RWPE2 (cell line): ENCODE data around the gene MRTFA.
"Not testable (repeated sequence)": the region's sequence is repeated elsewhere in the genome, so short reads cannot be mapped to it uniquely, and the experiment has no call there.

Source experiments
- ATAC-seq: fragments of 200-7000 bp; cut with Tn5 transposase; 3 replicates; pipeline ENCODE4 v1.9.1; 2021; ENCODE audit warnings: low read depth
- DNase-seq: peaks from one replicate; pipeline ENCODE4 v3.0.0-alpha.2; 2020; ENCODE audit warnings: low spot score
- H3K27ac ChIP-seq: fragments of 450-650 bp; 2 replicates; pipeline ENCODE4 v1.5.1; 2017; ENCODE audit warnings: mild to moderate bottlenecking; ENCODE audit not compliant: poor library complexity, severe bottlenecking
- H3K27me3 ChIP-seq: fragments of 250-450 bp; sonication (Bioruptor Pico); 2 replicates; pipeline ENCODE4 v1.5.1; 2021; ENCODE audit warnings: mild to moderate bottlenecking, moderate library complexity; ENCODE audit not compliant: insufficient read depth, poor library complexity, severe bottlenecking
- H3K36me3 ChIP-seq: fragments of 250-450 bp; sonication (Bioruptor Pico); 2 replicates; pipeline ENCODE4 v1.5.1; 2020; ENCODE audit warnings: low read depth, mild to moderate bottlenecking, moderate library complexity
- H3K4me1 ChIP-seq: fragments of 250-450 bp; sonication (Bioruptor Pico); 2 replicates; pipeline ENCODE4 v1.5.1; 2021; ENCODE audit warnings: mild to moderate bottlenecking, moderate library complexity; ENCODE audit not compliant: insufficient read depth, poor library complexity, severe bottlenecking
- H3K4me3 ChIP-seq: fragments of 250-450 bp; sonication (Bioruptor Pico); 2 replicates; pipeline ENCODE4 v1.5.1; 2021; ENCODE audit warnings: mild to moderate bottlenecking, moderate library complexity; ENCODE audit not compliant: severe bottlenecking
- H3K9me3 ChIP-seq: fragments of 250-450 bp; sonication (Bioruptor Pico); 2 replicates; pipeline ENCODE4 v1.5.1; 2021; ENCODE audit warnings: mild to moderate bottlenecking, moderate library complexity; ENCODE audit not compliant: severe bottlenecking
- CTCF ChIP-seq: fragments of 450-650 bp; IDR thresholded peaks from one replicate; pipeline ENCODE4 v1.5.1; 2017; ENCODE audit warnings: mild to moderate bottlenecking, moderate library complexity; ENCODE audit not compliant: poor library complexity, severe bottlenecking

Gene MRTFA

GRCh38 chr22:40628354-40629042, 8.0 kb downstream of the MRTFA start:
- Histone ChIP-seq H3K4me1 (peaks cover 38% of the 10 kb centered on the region), H3K36me3 (peaks cover 6% of the 10 kb centered on the region; the same call in 1 of the 2 replicates), H3K27me3 (no peaks in the 10 kb centered on the region), H3K4me3 (no peak overlapping the region), H3K27ac (peak overlapping the region; percentile 42), H3K9me3 (no peaks in the 10 kb centered on the region)
- TF ChIP-seq CTCF: no peak
- ATAC-seq: peak; percentile 76
- no peak for DNase-seq

GRCh38 chr22:40627612-40628011, 8.9 kb downstream of the MRTFA start:
- Histone ChIP-seq H3K27ac (peak overlapping the region; percentile 42), H3K36me3 (no peaks in the 10 kb centered on the region), H3K4me1 (peaks cover 30% of the 10 kb centered on the region), H3K4me3 (no peak overlapping the region), H3K9me3 (no peaks in the 10 kb centered on the region), H3K27me3 (no peaks in the 10 kb centered on the region)
- ATAC-seq (no peak), DNase-seq (no peak)
- TF ChIP-seq CTCF: no peak

- Histone ChIP-seq H3K4me3 (no peak overlapping the region), H3K36me3 (no peaks in the 10 kb centered on the region), H3K4me1 (peaks cover 30% of the 10 kb centered on the region), H3K27me3 (no peaks in the 10 kb centered on the region), H3K27ac (peak overlapping the region; percentile 42), H3K9me3 (no peaks in the 10 kb centered on the region)
- no peak for DNase-seq
- TF ChIP-seq CTCF: no peak
- no peak for ATAC-seq
Observed at GRCh38 chr22:40626851-40627250, 9.7 kb downstream of the MRTFA start.

- not testable (repeated sequence) for H3K4me3 ChIP-seq, H3K27me3 ChIP-seq, H3K9me3 ChIP-seq, H3K36me3 ChIP-seq, ATAC-seq, DNase-seq
- Histone ChIP-seq H3K4me1 (peaks cover 30% of the 10 kb centered on the region), H3K27ac (peak overlapping the region; percentile 37)
Observed at GRCh38 chr22:40625794-40626193, 10.7 kb downstream of the MRTFA start.

DNA sequence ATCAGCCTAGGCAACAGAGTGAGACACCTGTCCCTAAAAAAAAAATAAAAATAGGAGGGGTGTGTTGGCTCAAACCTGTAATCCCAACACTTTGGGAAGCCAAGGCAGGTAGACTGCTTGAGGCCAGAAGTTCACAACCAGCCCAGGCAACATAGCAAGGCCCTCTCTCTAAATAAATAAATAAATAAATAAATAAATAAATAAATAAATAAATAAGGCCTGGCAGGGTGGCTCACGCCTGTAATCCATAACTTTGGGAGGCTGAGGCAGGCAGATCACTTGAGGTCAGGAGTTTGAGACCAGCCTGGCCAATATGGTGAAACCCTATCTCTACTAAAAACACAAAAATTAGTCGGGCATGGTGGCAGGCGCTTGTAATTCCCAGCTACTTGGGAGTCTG, 11.2 kb downstream of the MRTFA start:
- H3K4me3 ChIP-seq, H3K27me3 ChIP-seq, ATAC-seq, DNase-seq, H3K9me3 ChIP-seq, H3K36me3 ChIP-seq: not testable (repeated sequence)
- Histone ChIP-seq H3K27ac (peak overlapping the region; percentile 37), H3K4me1 (peaks cover 30% of the 10 kb centered on the region)

GRCh38 chr22:40624770-40625169, 11.7 kb downstream of the MRTFA start:
- peak overlapping the region; percentile 37 for H3K27ac ChIP-seq
- peaks cover 30% of the 10 kb centered on the region for H3K4me1 ChIP-seq
- no peaks in the 10 kb centered on the region for H3K9me3 ChIP-seq
- DNase-seq (no peak), ATAC-seq (0 out of 3 replicates have a peak, but pooled peaks have one; percentile 28)
- no peak overlapping the region for H3K4me3 ChIP-seq
- H3K27me3 ChIP-seq: no peaks in the 10 kb centered on the region
- TF ChIP-seq CTCF: no peak
- no peaks in the 10 kb centered on the region for H3K36me3 ChIP-seq
